SIG-M5 treated with dmso at 0.1 percent for 504 hours (cell line): ENCODE measurements around the gene MET.
"Not testable (repeated sequence)": the region's sequence is repeated elsewhere in the genome, so short reads cannot be mapped to it uniquely, and the experiment has no call there.

ENCODE experiments used
- DNase-seq: peaks from one replicate; lab custom pipeline; 2025; ENCODE audit not compliant: unreplicated experiment; lab: John Stamatoyannopoulos, UW

The MET gene

DNA sequence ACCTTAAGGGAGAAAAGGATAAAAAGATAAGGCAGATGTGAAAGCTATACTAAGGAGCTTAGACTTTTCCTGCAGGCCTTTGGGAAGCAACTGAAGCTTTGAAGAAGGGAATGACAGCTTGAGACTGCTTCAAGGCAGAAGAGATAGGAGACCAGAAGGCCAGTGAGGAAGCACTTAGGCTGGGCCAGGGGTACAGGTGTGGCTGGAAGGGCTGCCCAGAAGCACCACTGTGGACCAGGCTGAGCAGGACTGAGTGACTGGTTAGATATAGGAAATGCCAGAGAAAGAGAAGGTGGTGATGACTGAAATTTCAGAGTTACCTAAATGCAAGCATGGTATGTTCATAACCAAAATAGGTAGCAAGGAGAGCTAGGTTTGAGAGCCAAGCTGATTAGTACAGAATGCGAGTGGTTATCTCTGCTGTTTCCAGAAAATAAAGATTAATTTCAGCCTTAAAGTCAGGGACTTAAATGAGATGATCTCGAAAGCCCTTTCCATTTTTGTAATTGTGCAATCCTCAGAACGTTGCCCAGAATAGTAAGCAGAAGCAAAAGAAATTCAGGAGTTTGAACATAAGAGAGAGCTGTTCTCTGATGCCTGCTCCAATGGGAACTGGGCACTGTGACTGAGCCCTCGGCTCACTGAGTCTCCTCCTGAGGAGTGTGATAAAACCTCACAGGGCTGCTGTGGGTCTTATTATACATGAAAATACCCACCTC is 54.9 kb downstream of the MET start:
- no peak for DNase-seq

DNA sequence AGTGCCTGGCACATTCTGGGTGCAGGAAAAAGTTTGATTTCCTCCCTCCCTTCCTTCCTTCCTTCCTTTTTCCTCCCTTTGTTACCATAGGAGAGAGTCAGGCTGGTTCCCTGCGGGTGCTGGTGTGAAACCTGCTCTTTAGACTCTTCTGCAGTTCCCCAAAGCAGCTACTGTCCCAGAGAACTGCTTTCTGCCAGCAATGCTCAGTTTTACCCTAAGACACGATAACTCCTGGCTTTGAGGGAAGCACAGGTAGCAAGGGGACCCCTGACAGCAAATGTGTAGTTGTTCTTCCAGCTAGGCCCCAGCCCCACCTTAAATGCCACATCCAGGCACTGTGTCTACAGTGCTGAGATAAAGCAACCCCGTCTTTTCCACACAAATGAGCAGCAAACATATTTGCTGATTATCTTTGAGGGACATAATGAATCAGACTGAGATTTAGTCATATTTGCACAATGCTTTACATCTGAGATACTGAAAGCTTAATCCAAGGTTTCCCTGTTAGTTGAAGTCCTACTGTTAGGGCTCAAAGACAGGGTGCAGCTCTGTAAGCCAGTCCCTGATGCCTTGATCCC is 55.5 kb downstream of the MET start:
- no peak for DNase-seq

DNA sequence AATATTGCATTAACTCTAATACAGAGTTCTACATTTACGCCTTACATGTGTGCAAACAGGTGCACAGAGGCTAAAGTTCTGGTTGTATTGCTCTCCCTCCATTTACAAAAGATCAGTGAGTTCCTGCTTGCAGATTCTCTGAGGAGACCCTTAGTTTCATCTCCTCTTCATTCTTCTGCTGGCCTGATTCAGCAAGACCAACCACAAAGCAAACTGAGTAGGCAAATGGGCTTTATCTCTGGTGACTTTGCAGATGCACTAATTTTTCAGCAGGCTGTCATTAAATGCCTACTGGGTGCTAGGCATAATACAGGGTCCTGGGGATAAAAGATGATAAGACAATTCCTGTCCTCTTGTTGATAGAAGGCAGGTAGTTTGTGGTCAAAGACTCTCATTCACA is 56.4 kb downstream of the MET start:
- DNase-seq, result no peak

DNA sequence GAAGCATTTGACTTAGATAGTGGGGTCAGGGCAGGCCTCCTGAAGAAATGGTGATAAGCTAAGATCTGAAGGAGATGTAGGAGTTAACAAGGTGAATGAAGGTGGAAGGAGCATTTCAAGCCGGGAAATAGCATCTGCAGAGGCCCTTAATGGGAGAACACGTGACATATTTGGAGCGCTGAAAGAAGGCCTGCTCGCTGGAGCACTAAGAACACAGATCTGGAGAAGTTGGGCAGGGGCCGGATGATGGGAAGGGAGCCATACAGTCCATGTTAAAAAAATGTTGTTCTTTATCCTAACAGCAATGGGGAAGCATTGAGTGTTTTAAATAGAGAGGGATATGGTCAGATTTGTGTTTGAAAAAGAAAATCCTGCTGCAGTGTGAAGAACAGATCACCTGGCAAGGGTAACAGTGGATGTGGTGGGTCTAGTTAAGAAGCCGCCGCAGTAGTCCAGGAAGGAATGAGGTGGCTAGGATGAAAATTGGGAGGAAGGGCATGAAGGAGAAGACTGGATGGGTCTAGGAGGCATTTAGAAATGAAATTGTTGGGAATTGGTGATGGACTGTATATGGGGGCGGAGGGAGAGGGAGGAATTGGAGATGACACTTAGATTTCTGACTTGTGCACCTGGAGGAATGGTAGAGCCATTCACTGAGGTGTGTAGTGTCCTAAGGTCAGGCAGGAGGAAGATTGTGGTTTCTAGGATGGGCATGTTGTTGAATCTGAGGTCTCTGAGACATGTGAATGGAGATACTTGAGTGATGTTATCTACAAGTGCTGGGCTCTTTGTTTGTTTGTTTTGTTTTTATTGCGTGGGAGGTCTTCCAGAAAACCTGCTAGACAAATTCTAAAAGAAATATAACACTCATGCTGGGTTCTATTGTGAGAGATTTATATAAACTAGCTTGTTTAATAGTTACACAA is 58.4 kb downstream of the MET start:
- DNase-seq, result no peak

DNA sequence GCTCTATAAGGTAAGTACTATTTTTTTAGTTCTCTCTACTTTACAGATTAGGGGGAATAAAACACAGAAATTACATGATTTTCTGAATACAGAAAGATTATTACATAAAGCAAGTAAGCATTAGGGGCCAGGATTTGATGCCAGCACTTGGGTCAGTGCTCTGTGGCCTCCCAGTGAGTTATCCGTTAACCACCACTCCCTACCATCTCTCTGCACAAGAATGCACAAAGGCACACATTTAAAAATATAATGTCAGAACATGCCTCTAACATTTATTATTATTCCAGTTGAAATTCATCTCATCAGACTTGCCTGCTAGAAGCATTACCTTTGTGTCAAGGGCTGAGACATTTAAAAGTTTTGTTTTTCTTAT is 59.0 kb downstream of the MET start:
- no peak for DNase-seq

DNA sequence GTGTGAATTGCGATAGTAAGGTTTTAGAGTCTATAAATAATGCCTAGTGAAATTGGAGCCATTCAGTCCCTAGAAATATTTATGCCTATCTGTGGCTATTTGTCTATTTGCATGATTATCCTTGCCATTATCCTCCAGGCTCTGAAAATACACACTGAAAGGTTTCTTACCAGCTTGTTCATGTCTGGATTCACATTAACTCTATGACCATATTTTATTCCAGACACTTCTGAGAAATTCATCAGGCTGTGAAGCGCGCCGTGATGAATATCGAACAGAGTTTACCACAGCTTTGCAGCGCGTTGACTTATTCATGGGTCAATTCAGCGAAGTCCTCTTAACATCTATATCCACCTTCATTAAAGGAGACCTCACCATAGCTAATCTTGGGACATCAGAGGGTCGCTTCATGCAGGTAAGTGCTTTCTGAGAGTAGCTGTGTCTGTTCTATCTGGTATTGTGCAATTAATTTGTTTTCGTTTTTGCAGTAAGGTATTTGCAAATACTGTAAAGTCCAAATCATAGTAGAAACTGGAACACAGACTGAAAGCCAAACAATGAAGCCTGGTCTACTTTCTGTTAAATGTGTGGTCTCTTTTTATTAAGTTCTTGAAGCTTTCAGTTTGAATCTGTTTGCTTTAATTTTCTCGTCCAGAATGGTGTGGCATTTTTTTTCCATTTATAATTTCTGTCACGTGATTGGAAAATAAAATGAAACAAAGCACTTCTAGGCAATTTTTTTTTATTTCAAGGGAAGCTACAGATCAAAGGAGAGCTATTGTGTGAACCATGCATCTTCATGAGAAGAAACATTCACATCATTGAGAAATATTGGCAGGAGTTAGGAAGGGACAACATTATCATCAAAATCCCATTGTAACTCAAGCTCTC is 59.7 kb downstream of the MET start:
- no peak for DNase-seq

DNA sequence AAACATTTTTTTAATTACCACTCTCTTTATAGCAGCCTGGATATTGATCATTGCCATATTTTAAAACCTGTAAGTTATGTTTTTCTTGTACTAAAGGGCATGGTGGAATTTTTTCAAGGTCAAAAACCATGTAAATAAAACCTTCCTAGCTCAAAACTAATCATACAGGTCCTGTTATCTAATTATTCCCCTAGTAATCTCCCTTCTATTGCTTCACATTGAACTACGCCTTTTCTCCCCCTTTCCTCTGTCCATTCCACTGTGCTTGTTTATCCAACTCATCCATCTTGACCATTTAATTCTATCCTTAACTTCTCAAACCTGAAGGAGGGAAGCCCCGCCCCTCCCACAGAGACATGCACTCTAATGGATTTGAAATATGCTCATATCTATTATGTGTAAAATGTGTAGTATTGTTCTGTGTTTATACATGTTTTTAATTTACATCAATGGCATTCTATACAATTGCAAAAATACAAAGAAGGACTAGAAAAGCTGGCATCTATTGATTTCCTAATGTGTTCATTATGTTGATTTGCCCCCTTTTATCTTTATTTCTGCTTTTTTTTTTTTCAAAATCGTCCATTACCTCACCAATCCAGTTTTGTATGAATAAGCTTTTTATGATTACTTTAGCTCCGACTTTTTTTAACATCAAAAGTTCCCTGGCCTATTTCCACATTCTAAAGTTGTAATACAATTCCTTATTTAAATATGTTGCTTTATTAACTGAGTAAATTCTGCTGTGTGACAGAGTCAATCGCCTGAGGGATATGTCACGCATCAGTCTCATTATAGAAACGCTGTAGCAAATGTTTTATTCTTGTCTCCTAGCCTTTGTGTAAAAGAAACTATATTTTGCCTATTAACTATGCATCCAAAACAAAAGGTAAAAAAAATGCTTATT is 61.0 kb downstream of the MET start:
- DNase-seq, result no peak

DNA sequence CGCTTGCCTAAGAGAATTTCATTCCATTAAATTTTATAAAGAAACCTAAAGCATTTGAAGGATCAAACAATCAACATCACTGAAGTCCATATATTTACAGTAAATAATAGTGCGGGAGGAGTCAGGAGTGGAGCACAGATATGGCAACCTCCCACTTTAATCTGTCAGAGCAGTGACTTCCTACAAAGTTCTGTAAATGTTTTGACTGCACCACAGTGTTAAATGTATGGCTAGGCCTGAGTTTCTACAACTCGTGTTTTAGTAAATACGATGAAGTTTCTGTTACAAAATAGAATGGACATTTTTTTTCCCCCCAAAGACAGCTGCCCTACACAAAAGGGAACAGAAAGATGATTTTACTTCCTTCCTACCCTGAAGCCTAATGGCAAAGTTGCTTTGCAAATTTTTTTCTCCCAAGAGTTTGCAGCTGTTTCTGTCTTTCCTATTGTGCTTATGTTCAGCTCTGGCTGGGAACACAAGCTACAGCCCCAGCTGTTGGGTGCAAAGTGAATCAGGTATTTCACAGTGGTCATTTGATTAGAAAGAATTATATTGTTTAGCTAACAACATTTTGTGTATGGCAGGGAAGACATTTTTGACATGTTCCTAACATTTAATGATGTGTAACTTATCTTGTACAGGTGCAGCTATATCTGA is 62.1 kb downstream of the MET start:
- DNase-seq, result no peak

DNA sequence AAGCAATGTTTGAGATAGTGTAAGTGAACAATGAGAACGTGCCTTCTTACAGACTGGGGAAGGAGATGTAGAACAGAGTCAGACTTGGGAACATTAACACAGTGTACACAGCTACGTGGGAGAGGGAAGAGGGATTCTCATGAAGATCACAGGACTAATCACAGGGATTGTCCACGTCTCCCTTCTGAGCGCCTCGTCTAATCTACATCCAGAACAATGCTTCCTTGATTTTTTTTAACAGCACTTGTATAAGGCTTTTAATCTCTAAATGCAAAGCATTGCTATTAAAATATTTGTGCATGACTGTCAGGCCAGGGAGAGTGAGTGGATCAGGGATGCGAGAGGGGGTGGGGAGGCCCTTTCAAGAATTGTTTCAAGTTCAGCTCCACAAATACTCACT is 62.7 kb downstream of the MET start:
- no peak for DNase-seq

DNA sequence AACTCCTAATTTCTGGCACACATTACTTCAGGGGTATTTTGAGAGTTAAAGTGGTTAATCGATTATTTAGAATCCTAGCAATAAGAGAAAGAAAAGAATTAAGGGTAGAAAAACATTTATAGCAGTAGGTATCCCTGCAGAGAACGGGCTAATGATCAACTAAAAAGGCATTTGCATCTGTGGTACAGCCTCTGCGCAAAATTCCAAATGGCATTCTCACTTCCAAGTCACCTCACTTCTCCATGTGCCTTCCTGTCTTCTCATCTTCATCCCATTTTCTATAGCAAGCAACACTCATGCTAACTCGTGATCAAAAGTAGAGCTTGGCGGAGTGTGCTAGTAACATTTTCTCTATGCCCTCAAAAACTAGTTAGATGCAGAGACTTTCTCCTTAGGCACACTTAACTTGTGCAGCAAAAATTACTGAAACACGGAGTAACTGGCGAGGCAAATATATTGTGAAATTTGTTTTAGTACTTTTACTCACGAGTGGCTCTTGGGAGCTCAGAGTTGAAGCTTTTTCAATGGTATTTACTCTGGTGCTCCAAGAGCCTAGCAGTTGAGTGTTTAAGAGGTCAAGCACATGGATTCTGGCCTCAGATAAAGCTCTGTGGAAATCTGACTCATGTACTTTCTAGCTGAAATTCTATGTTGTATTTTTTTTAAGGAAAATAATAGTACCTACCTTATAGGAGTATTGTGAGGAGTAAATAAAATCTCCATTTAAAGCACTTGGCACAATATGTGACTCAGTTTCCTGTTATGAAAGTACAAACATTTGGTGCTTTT is 65.1 kb downstream of the MET start:
- no peak for DNase-seq

DNA sequence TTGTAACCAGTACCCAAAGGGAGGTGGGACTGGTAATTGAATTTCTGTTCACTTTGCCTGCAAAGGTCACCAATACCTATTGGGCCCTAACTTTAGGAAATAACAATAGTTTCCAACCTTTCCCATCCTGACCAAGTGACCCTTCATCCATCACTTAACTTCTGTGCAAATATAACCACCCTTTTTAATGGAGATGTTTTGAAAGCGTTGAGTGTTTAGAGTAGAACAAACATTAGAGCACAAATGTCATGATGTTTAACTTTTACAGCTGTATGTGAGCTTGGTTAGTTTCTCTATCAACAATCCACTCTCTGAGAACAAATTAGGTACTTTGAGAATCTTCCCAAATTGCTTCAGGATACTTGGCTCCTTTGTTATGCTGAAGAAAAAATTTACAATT is 66.4 kb downstream of the MET start:
- DNase-seq, result no peak

DNA sequence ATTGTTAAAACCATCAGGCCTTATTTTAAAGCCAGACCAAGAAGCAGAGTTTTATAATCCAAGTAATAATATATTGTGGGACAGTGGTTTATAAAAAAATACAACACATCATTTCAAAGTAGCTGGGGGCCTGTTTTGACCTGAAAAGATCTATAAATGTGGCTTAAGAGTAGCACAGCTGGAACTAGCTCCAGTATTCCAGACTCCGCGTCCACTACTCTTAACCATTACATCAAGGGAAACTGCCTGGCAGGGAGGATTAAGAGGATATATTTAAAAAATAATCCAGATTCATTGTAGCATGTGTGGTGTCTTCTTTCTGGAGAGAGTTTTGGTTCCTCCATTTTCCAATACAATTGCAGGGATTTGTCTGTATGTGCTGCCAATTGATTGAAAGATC is 67.3 kb downstream of the MET start:
- DNase-seq, result no peak

DNA sequence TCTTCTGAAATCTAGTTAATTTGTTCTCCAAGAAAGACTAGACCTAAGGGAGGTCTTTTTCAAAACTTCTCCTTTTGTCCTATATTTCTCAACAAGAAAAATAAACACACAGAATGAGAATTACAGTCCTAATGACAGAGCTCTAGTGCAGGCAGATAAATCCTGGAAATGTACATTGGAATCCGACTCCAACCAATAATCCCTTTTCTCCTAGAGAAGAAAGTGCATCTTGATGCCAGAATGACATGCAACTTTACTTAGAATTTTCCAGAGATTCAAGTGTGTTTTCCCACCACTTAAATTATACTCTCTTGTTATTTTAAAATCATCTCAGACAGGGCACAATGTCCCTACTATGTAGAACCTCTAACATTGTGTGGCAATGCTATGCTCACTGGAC is 68.2 kb downstream of the MET start:
- no peak for DNase-seq

DNA sequence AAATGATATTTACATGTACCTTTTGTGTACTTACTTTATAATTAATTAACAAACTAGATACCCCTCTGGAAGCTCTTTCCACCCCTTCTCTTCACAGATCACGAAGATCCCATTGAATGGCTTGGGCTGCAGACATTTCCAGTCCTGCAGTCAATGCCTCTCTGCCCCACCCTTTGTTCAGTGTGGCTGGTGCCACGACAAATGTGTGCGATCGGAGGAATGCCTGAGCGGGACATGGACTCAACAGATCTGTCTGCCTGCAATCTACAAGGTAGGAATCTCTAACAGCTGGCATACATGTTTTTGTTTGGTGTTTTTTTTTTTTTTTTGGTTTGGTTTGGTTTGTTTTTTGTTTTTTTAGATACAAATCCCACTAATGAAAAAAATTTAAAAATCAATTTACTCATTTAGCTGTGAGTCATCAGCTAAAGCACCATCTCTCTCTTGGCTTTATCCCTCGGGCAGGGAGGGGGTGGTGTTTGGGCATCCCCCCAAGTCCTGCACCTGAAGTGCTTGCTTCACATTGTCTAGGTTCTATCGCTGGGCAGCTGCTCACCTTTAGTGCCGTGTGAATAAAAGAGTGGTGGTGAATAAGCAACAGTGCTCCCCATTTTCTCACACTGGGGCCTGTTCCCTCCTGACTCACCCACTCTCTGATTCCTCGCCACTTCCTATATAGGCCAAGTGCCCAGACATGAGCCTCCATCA is 68.9 kb downstream of the MET start:
- no peak for DNase-seq

DNA sequence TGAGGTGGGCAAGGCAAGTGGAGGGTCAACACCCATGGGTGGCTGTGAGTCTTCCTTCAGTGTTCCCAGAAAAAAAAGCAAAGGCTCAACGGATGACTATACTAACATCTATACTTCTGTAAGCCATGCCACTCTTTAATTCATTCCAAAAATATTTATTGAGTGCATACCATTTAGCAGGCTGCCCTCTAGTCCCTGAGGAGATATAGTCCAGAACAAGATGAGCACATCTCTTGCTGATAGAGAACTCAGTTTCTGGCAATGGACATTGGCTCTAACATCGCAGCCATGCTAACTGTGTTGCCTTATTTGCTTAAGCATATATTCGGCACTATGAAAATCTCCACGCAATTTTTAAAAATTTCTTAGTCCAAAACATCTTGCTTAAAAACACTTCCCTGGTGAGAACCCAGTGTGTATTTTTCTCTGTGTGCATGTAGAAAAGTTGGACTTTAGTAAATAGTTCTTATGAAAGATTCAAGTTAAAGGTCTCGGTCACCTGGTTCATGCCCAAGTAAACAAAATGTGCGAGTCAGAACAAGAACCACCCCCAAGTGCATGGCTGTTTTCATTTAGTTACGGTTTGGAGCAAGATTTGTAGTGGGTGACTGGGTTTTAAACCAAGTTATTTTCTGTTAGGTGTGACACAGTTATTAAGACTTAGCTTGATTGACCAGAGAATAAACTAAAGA is 69.8 kb downstream of the MET start:
- no peak for DNase-seq

DNA sequence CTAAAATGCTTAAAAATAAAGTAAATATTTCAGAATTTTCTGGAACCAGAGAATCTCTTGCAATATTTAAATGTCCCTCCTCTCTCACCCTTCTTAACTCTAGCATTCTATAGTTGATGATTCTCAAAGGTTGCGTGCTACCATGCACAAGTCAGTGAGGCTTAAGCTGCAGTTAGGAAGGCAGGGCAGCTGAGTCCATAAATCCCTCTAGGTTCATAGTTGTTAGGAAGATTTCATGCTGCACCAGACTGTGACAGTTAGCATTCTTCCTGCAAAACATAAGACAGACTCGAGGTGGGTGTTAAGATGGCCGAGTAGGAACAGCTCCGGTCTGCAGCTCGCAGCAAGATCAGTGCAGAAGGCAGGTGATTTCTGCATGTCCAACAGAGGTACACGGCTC is 70.6 kb downstream of the MET start:
- DNase-seq, result no peak

DNA sequence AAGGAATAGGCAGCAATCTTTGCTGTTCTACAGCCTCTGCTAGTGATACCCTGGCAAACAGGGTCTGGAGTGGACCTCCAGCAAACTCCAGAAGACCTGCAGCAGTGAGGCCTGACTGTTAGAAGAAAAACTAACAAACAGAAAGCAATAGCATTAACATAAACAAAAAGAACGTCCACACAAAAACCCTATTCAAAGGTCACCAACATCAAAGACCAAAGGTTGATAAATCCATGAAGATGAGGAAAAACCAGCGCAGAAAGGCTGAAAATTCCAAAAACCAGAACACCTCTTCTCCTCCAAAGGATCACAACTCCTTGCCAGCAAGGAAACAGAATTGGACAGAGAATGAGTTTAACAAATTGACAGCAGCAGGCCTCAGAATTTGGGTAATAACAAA is 71.8 kb downstream of the MET start:
- DNase-seq, result not testable (repeated sequence)

DNA sequence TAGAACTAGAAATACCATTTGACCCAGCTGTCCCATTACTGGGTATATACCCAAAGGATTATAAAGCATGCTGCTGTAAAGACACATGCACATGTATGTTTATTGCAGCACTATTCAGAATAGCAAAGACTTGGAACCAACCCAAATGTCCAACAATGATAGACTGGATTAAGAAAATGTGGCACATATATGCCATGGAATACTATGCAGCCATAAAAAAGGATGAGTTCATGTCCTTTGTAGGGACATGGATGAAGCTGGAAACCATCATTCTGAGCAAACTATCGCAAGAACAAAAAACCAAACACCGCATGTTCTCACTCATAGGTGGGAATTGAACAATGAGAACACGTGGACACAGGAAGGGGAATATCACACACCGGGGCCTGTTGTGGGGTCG is 74.4 kb downstream of the MET start:
- DNase-seq, result not testable (repeated sequence)
